Upper lobe of left lung (tissue), 4 donors: ENCODE results near the gene CSF3R.

Source experiments
- EP300 ChIP-seq, 4 donors: sonication (generic); formaldehyde crosslinking; IDR thresholded peaks; one replicate each; pipeline ENCODE4 v1.5.1; 2017; ENCODE audit warnings: antibody characterized with exemption in 4 of 4, control low read depth in 2 of 4
- POLR2A ChIP-seq, 4 donors: fragments of 450-650 bp; IDR thresholded peaks; one replicate each; pipeline ENCODE4 v1.5.1; 2016 to 2017; ENCODE audit warnings: antibody characterized with exemption in 4 of 4, mild to moderate bottlenecking in 2 of 4
- POLR2AphosphoS5 ChIP-seq, 2 donors: sonication (generic); formaldehyde crosslinking; IDR thresholded peaks; one replicate each; pipeline ENCODE4 v1.5.1; 2017; ENCODE audit warnings: antibody characterized with exemption in 2 of 2
- TF ChIP-seq, protein P1 (sequence below), 6 experiments: fragments of 450-650 bp in 4 of 6; fragments of 200-600 bp in 2 of 6; sonication (generic) in 2 of 6; IDR thresholded peaks; one replicate each; pipeline ENCODE4 v1.5.1; 2016 to 2019; ENCODE audit warnings: antibody characterized with exemption in 6 of 6

DNA sequence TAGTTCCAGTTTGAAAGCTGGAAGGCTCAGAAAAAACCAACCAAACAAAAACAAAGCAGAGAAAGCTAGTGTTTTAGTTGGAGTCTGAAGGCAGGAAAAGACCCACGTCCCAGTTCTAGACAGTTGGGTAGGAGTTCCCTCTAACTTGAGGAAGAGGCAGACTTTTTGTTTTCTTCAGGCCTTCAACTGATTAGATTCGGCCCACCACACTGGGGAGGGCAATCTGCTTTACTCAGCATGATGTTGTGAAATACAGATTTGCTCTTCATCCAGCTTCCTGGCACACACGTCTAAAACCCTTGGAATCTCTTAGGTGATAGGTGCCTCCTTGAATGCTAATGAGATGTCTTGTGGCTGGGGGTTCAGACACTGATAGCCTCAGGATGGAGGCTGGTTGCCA is 49.1 kb upstream of the CSF3R start:
- TF ChIP-seq, protein P1, sequence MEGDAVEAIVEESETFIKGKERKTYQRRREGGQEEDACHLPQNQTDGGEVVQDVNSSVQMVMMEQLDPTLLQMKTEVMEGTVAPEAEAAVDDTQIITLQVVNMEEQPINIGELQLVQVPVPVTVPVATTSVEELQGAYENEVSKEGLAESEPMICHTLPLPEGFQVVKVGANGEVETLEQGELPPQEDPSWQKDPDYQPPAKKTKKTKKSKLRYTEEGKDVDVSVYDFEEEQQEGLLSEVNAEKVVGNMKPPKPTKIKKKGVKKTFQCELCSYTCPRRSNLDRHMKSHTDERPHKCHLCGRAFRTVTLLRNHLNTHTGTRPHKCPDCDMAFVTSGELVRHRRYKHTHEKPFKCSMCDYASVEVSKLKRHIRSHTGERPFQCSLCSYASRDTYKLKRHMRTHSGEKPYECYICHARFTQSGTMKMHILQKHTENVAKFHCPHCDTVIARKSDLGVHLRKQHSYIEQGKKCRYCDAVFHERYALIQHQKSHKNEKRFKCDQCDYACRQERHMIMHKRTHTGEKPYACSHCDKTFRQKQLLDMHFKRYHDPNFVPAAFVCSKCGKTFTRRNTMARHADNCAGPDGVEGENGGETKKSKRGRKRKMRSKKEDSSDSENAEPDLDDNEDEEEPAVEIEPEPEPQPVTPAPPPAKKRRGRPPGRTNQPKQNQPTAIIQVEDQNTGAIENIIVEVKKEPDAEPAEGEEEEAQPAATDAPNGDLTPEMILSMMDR (IDR thresholded peaks at IDR 0.05) = no peak
- no peak for TF ChIP-seq EP300 (IDR thresholded peaks at IDR 0.05)
- no peak for TF ChIP-seq POLR2AphosphoS5 (IDR thresholded peaks at IDR 0.05)
- no peak for TF ChIP-seq POLR2A (IDR thresholded peaks at IDR 0.05)
